ENCODE data around the gene FOXC2.

The FOXC2 gene

GRCh38 chr16:86534779-86535615 is 31.6 kb upstream of the FOXC2 start:
- DNase-seq = no peak
- no peak overlapping the region for H3K27ac ChIP-seq
- no peaks in the 10 kb centered on the region for H3K36me3 ChIP-seq
- TF ChIP-seq CTCF (IDR thresholded peaks at IDR 0.05; ENCODE audit: low read depth, low read length) = no peak
- H3K4me3 ChIP-seq (ENCODE audit: low read depth, low read length) = no peak overlapping the region
- no peaks in the 10 kb centered on the region for H3K9me3 ChIP-seq (ENCODE audit: severe bottlenecking)
- H3K27me3 ChIP-seq (ENCODE audit: insufficient read depth, low read depth, severe bottlenecking) = no peaks in the 10 kb centered on the region

- H3K36me3 ChIP-seq = no peaks in the 10 kb centered on the region
- no peak for TF ChIP-seq CTCF (IDR thresholded peaks at IDR 0.05; ENCODE audit: low read depth, low read length)
- H3K4me3 ChIP-seq (ENCODE audit: low read depth, low read length) = no peak overlapping the region
- H3K9me3 ChIP-seq (ENCODE audit: severe bottlenecking) = no peaks in the 10 kb centered on the region
- no peak for DNase-seq
- no peak overlapping the region for H3K27ac ChIP-seq
- H3K27me3 ChIP-seq (ENCODE audit: insufficient read depth, low read depth, severe bottlenecking) = no peaks in the 10 kb centered on the region
These were observed 30.0 kb upstream of the FOXC2 start for GRCh38 chr16:86536621-86537020.

- Histone ChIP-seq H3K27ac (no peak overlapping the region), H3K9me3 (ENCODE audit: severe bottlenecking) (no peaks in the 10 kb centered on the region), H3K36me3 (no peaks in the 10 kb centered on the region), H3K27me3 (ENCODE audit: insufficient read depth, low read depth, severe bottlenecking) (no peaks in the 10 kb centered on the region), H3K4me3 (ENCODE audit: low read depth, low read length) (no peak overlapping the region)
- DNase-seq = no peak
- TF ChIP-seq CTCF (IDR thresholded peaks at IDR 0.05; ENCODE audit: low read depth, low read length) = no peak
These were observed 29.1 kb upstream of the FOXC2 start for GRCh38 chr16:86537486-86537885.

- Histone ChIP-seq H3K4me3 (ENCODE audit: low read depth, low read length) (no peak overlapping the region), H3K27ac (no peak overlapping the region), H3K36me3 (no peaks in the 10 kb centered on the region), H3K27me3 (ENCODE audit: insufficient read depth, low read depth, severe bottlenecking) (no peaks in the 10 kb centered on the region), H3K9me3 (ENCODE audit: severe bottlenecking) (no peaks in the 10 kb centered on the region)
- DNase-seq = no peak
- no peak for TF ChIP-seq CTCF (IDR thresholded peaks at IDR 0.05; ENCODE audit: low read depth, low read length)
These were observed 28.3 kb upstream of the FOXC2 start for GRCh38 chr16:86538196-86538780.

GRCh38 chr16:86540894-86541293 is 25.7 kb upstream of the FOXC2 start:
- H3K36me3 ChIP-seq = no peaks in the 10 kb centered on the region
- H3K27me3 ChIP-seq (ENCODE audit: insufficient read depth, low read depth, severe bottlenecking) = no peaks in the 10 kb centered on the region
- H3K4me3 ChIP-seq (ENCODE audit: low read depth, low read length) = no peak overlapping the region
- H3K27ac ChIP-seq = no peak overlapping the region
- DNase-seq = no peak
- no peaks in the 10 kb centered on the region for H3K9me3 ChIP-seq (ENCODE audit: severe bottlenecking)
- TF ChIP-seq CTCF (IDR thresholded peaks at IDR 0.05; ENCODE audit: low read depth, low read length) = no peak

All from WERI-Rb-1 (cell line).